GM10266 (cell line): ENCODE results near the gene C1QL1.

ENCODE experiments used
- DNase-seq: peaks from one replicate; pipeline ENCODE4 v3.0.0; 2012; ENCODE audit errors: extremely low spot score
- CTCF ChIP-seq: IDR thresholded peaks from 2 replicates; pipeline ENCODE4 v1.5.1; 2012; ENCODE audit warnings: mild to moderate bottlenecking, low read depth; ENCODE audit not compliant: control insufficient read depth, insufficient read depth; ENCODE audit errors: missing control alignments

Gene C1QL1

DNA sequence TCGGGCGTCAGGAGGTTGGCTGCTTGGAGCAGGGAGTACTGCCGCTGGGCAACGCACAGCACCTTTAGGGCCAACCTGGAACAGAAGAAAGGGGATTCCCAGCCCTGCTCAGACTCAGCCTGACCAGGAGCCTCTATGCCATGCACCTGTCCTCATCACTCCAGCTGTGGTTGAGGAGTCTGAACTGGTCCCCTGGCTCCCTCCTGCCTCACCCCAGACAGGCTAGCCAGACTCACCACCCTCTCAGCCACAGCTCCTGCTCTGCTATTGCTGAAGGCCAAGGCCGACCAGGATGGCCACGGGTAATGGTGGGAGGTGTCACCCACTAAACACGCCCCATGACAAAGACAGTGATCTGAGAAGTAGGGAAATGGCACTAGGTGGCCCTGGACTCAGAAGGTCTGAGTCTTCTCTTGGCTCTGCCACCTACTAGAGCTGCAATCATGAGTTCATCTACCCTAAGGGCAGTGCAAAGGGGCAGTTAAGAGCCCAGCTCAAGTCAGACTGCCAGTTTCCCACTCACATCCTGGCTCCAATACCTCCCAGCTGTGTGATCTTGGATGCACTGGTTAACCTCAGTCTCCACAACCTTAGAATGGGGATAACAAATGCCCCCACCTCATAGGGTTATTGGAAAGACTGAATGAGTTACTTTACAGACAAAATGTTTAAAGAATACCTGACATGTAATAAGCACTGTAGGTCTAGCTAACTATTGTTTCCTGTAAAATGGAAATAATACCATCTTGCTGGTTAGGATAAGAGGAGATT, 39.0 kb downstream of the C1QL1 start:
- TF ChIP-seq CTCF, result no peak
- DNase-seq, result no peak

DNA sequence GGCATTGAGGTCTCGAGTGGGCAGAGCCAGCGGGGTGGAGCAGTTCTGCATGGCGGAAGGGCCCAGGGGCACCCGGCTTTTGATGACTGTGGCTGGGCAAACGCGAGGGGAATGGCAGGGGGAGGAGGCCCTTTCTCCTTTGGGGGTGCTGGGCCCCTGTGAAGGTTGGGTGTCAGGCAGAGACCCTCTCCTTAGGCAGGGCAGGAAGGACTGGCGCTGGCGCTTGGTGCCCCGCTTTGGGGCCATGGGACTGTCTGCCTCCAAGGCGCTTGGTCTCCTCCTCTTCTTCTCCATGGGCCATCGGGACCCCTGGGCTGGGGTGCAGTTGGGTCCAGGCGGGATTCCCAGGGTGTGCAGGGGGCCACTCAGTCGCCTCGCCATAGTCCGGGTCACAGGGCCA, 40.0 kb downstream of the C1QL1 start:
- DNase-seq, result no peak
- no peak for TF ChIP-seq CTCF

DNA sequence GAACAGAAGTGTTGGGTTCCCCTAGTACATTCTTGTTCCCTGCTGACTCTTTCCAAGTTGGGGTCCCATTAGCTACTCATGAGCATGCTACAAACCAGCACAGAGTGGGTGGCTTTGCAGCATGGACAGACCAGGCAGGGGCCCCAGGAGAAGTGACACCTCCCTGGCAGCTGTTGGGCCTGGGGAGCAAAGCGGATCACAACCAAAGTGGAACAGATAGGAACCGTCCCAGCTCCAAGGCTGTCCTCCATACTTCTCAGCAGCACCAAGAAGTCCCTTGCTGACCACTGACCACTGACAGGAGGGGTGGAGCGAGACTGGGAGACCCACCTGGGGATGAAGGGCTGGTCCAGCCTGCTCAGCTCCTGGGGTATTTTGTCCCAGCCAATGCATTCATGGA, 40.4 kb downstream of the C1QL1 start:
- DNase-seq, result no peak

GRCh38 chr17:44926821-44927525, 41.1 kb downstream of the C1QL1 start:
- no peak for TF ChIP-seq CTCF
- DNase-seq, result no peak

More for the DNA sequence above, 40.4 kb downstream of the C1QL1 start:
- no peak for TF ChIP-seq CTCF

DNA sequence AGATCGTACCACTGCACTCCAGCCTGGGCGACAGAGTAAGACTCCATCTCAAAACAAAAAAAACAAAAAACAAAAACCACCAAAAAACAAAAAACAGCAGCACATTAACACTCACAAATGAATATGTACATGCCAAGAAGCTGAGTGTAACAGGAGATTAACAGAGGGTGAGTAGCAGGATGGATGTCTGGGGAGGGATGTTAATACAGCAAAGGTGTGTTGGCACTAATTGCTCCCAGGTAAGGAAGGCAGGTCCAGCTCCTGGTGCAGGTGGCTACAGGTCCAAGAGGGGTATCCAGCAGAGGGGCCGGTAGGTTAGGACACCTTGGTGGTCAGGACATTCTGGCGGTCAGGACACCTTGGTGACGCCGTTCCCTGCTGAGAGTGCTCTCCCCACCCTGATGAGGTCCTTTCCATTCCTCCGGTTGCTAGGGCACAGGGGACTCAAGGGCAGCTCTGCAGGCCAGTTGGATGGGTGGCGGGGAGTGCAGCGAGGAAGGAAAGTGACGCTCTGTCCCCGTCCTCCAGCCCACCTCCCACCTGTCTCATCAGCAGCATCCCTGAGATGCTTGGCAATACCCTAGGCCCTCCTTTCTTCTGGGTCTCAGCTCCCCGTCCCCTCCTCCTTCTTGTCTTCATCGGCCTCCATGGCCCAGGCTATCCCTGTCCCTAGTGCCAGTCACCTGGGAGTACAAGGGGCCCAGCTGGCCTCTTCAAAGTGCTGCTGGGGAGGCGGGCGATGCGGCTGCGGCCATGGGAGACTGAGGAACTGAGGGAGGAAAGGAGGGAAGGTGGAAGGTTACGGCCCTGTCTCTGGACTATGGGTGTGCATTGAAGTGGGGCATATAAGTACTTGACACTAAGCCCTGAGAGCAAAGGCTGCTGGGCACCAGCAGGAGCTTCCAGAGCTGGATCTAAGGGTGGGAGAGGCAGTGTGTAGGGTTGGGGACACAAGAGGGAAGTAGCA, 42.1 kb downstream of the C1QL1 start:
- DNase-seq, result no peak
- TF ChIP-seq CTCF, result no peak

DNA sequence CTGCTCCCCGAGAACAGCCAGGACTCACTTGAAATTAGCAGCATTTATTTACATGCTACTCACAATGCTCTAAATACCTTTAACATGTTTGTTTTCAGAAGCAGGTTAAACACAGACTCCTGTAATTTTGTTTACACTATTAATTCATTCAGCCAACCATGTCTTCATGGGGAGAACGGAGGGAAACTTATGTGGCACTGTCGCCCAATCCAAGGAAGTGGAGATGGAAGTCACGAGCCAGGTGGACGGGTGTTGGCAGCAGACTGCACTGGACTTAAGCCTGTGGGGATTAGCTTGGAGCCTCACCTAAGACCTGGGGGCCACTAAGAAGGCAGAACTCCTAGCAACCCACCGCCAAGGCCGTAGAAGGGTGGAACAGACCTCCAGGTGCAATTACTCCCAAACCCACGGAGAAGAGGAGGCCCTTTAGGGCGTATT, 44.0 kb downstream of the C1QL1 start:
- TF ChIP-seq CTCF, result no peak
- no peak for DNase-seq
